Fibroblast of lung (primary cell): Measurements from ENCODE around the gene GKAP1. TPM values are rescaled to one million over a fixed set of nuclear protein-coding genes. Genes with fewer than 3 reads are reported as not detected.
"Not testable (repeated sequence)": the region's sequence is repeated elsewhere in the genome, so short reads cannot be mapped to it uniquely, and the experiment has no call there.

Experiments used
- DNase-seq, 2 donors: peaks; one replicate each; pipeline versions ENCODE4 v3.0.0 to v3.0.0-alpha.2; 2010; ENCODE audit warnings: low read depth in 2 of 2
- H2AFZ ChIP-seq: 2 replicates; pipeline ENCODE4 v1.5.1; 2012; ENCODE audit warnings: low read length, control low read depth, inconsistent platforms
- H3K27ac ChIP-seq: 2 replicates; pipeline ENCODE4 v1.5.1; 2011; ENCODE audit warnings: low read length, control low read depth; ENCODE audit not compliant: insufficient read depth
- H3K27me3 ChIP-seq: 2 replicates; pipeline ENCODE4 v1.5.1; 2011; ENCODE audit warnings: mild to moderate bottlenecking, low read length; ENCODE audit not compliant: control insufficient read depth, insufficient read depth
- H3K36me3 ChIP-seq: 2 replicates; pipeline ENCODE4 v1.5.1; 2011; ENCODE audit warnings: low read length; ENCODE audit not compliant: control insufficient read depth, insufficient read depth
- H3K4me1 ChIP-seq: 2 replicates; pipeline ENCODE4 v1.5.1; 2011; ENCODE audit warnings: low read length; ENCODE audit not compliant: control insufficient read depth, insufficient read depth; ENCODE audit errors: extremely low read depth
- H3K4me2 ChIP-seq: 2 replicates; pipeline ENCODE4 v1.5.1; 2011; ENCODE audit warnings: low read length, control low read depth; ENCODE audit not compliant: insufficient read depth; ENCODE audit errors: extremely low read depth
- H3K4me3 ChIP-seq, 4 experiments: fragments of 200-600 bp in 1 of 4; sonication (generic) in 1 of 4; replicated peaks in 1 of 4; 2 replicates each; pipeline ENCODE4 v1.5.1; 2011 to 2016; ENCODE audit warnings: low read length in 4 of 4, low read depth in 3 of 4, mild to moderate bottlenecking in 3 of 4, control low read depth in 2 of 4, inconsistent platforms in 1 of 4, mixed read lengths in 1 of 4; ENCODE audit not compliant: insufficient read depth in 1 of 4; ENCODE audit errors: control extremely low read depth in 1 of 4
- H3K79me2 ChIP-seq: 2 replicates; pipeline ENCODE4 v1.5.1; 2012; ENCODE audit warnings: mild to moderate bottlenecking, low read length, inconsistent platforms; ENCODE audit not compliant: control insufficient read depth, insufficient read depth
- H3K9ac ChIP-seq: 2 replicates; pipeline ENCODE4 v1.5.1; 2011; ENCODE audit warnings: mild to moderate bottlenecking, low read length, control low read depth; ENCODE audit not compliant: insufficient read depth
- H3K9me3 ChIP-seq: 2 replicates; pipeline ENCODE4 v1.5.1; 2012; ENCODE audit warnings: low read depth, low read length; ENCODE audit not compliant: control insufficient read depth, insufficient read depth
- H4K20me1 ChIP-seq: 2 replicates; pipeline ENCODE4 v1.5.1; 2011; ENCODE audit warnings: low read length; ENCODE audit not compliant: control insufficient read depth, insufficient read depth; ENCODE audit errors: extremely low read depth
- EZH2 ChIP-seq: IDR thresholded peaks from 2 replicates; pipeline ENCODE4 v1.5.1; 2012; ENCODE audit warnings: low read length, control low read depth, mild to moderate bottlenecking; ENCODE audit errors: missing control alignments
- polyA plus RNA-seq, 2 donors: library from polyadenylated mRNA; depleted of rRNA in 1 of 2; stranded (reverse) in 1 of 2; unstranded in 1 of 2; fragments of >200 nt; gene quantifications; 2 replicates each; pipeline ENCODE4 v1.2.1, GENCODE V29; 2011 to 2012; ENCODE audit warnings: missing spikeins in 1 of 2
- total RNA-seq: library from RNA; depleted of rRNA; stranded (reverse); fragments of >200 nt; gene quantifications from 2 replicates; pipeline ENCODE4 v1.2.1, GENCODE V29; 2014

The GKAP1 gene
- total and polyA plus RNA-seq, 2 donors (not counting 1 experiment from before 2014, with no cell fraction given) = 1.0 to 2.6 TPM

DNA sequence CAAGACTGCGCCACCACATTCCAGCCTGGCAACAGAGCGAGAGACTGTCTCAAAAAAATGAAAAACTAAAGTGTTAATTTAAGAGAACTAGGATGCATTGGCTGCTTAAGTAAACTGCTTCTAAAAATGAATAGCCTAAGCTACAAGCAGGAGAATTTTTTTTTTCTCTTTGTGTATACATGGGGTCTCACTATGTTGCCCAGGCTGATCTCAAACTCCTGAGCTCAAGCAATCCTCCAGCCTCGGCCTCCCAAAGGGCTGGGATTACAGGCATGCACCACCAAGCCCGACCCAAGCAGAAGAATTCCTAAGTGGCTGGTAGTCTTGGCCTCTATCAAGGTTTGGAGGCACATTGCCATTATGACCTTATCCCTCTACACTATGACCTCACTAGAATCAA lies 2.4 kb downstream of the GKAP1 start:
- not testable (repeated sequence) for H3K9me3 ChIP-seq, H3K36me3 ChIP-seq, H2AFZ ChIP-seq, H4K20me1 ChIP-seq, H3K79me2 ChIP-seq, H3K9ac ChIP-seq, H3K4me1 ChIP-seq, DNase-seq, H3K4me2 ChIP-seq, H3K27me3 ChIP-seq, H3K4me3 ChIP-seq, H3K27ac ChIP-seq

DNA sequence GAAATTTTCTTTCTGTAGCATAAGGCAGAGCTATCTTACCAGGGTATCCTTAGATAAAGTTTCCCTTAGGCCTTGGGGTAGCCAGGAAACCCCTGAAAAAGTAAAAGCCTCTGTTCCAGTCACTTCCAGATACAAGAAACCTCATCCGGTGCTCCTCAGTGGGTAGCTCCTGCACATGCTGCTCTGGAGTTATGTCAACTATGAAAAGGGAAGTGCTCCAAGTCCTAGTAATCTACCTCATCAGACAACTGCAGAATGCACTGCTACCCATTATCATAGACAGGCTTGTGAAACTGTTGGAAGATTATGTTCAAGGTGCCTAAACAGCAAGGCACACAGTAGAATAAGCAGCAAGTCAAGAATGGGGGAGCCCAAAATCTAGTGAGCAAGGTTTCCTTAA lies 8.4 kb downstream of the GKAP1 start:
- H3K27me3 ChIP-seq, H3K79me2 ChIP-seq, H3K4me3 ChIP-seq, H3K4me1 ChIP-seq, H3K27ac ChIP-seq, H2AFZ ChIP-seq, DNase-seq, H3K9me3 ChIP-seq, H3K9ac ChIP-seq, H3K4me2 ChIP-seq, H3K36me3 ChIP-seq, H4K20me1 ChIP-seq: not testable (repeated sequence)

DNA sequence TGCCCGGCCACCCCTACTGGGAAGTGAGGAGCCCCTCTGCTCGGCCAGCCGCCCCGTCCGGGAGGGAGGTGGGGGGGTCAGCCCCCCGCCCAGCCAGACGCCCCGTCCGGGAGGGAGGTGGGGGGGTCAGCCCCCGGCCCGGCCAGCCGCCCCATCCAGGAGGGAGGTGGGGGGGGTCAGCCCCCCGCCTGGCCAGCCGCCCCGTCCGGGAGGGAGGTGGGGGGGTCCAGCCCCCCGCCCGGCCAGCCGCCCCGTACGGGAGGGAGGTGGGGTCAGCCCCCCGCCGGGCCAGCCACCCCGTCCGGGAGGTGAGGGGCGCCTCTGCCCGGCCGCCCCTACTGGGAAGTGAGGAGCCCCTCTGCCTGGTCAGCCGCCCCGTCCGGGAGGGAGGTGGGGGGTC lies 13.1 kb downstream of the GKAP1 start:
- not testable (repeated sequence) for H3K27ac ChIP-seq, H3K27me3 ChIP-seq, H3K4me3 ChIP-seq, H3K9ac ChIP-seq, H2AFZ ChIP-seq, H3K9me3 ChIP-seq, H4K20me1 ChIP-seq, H3K4me2 ChIP-seq, H3K4me1 ChIP-seq, DNase-seq, H3K79me2 ChIP-seq, H3K36me3 ChIP-seq

DNA sequence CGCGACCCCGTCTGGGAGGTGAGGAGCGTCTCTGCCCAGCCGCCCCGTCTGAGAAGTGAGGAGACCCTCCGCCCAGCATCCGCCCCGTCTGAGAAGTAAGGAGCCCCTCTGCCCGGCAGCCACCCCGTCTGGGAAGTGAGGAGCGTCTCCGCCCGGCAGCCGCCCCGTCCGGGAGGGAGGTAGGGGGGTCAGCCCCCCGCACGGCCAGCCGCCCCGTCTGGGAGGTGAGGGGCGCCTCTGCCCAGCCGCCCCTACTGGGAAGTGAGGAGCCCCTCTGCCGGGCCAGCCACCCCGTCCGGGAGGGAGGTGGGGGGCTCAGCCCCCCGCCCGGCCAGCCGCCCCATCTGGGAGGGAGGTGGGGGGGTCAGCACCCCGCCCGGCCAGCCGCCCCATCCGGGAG lies 13.6 kb downstream of the GKAP1 start:
- H3K9ac ChIP-seq, H3K36me3 ChIP-seq, H3K27me3 ChIP-seq, H2AFZ ChIP-seq, H4K20me1 ChIP-seq, H3K4me3 ChIP-seq, H3K4me1 ChIP-seq, H3K79me2 ChIP-seq, H3K9me3 ChIP-seq, H3K27ac ChIP-seq, H3K4me2 ChIP-seq, DNase-seq: not testable (repeated sequence)

DNA sequence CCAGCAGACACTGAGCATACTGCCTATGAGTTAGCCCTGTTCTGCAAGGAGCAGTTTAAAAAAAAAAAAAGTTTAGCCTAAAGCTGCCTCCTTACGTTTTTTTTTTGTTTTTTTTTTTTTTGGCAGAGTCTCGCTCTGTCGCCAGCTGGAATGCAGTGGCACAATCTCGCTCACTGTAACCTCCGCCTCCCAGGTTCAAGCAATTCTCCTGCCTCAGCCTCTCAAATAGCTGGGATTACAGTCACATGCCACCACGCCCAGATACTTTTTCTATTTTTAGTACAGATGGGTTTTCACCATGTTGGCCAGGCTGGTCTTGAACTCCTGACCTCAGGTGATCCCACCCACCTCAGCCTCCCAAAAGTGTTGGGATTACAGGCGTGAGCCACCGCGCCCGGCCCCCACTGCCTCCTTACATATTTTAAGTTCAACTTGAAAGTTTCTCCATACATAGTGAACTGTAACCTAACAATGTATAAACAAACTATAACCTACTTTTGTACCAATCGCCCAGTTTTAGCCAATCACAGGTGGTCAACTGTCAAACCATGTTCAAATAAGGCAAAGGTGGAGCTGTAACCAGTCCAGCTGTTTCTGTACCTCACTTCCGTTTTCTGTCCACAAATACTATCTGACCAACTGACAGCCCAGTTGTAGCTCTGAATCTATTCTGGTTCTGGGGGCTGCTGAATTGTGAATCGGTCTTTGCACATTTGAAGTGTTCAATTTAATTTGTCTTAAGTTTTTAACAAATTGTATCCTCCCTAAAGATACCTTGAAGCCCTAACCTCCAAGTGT lies 17.1 kb downstream of the GKAP1 start:
- H3K79me2 ChIP-seq = no peaks in the 10 kb centered on the region
- H2AFZ ChIP-seq = no peak overlapping the region
- H3K27me3 ChIP-seq = no peaks in the 10 kb centered on the region
- no peaks in the 10 kb centered on the region for H3K9me3 ChIP-seq
- no peak overlapping the region for H3K27ac ChIP-seq
- no peaks in the 10 kb centered on the region for H3K36me3 ChIP-seq
- no peak for DNase-seq
- TF ChIP-seq EZH2 = no peak
- no peaks in the 10 kb centered on the region for H3K4me1 ChIP-seq
- no peaks in the 10 kb centered on the region for H4K20me1 ChIP-seq
- no peak overlapping the region for H3K9ac ChIP-seq
- H3K4me2 ChIP-seq = no peak overlapping the region
- H3K4me3 ChIP-seq = no peak overlapping the region
